ENCODE results near the gene DNAH9.

DNAH9 gene, protein sequence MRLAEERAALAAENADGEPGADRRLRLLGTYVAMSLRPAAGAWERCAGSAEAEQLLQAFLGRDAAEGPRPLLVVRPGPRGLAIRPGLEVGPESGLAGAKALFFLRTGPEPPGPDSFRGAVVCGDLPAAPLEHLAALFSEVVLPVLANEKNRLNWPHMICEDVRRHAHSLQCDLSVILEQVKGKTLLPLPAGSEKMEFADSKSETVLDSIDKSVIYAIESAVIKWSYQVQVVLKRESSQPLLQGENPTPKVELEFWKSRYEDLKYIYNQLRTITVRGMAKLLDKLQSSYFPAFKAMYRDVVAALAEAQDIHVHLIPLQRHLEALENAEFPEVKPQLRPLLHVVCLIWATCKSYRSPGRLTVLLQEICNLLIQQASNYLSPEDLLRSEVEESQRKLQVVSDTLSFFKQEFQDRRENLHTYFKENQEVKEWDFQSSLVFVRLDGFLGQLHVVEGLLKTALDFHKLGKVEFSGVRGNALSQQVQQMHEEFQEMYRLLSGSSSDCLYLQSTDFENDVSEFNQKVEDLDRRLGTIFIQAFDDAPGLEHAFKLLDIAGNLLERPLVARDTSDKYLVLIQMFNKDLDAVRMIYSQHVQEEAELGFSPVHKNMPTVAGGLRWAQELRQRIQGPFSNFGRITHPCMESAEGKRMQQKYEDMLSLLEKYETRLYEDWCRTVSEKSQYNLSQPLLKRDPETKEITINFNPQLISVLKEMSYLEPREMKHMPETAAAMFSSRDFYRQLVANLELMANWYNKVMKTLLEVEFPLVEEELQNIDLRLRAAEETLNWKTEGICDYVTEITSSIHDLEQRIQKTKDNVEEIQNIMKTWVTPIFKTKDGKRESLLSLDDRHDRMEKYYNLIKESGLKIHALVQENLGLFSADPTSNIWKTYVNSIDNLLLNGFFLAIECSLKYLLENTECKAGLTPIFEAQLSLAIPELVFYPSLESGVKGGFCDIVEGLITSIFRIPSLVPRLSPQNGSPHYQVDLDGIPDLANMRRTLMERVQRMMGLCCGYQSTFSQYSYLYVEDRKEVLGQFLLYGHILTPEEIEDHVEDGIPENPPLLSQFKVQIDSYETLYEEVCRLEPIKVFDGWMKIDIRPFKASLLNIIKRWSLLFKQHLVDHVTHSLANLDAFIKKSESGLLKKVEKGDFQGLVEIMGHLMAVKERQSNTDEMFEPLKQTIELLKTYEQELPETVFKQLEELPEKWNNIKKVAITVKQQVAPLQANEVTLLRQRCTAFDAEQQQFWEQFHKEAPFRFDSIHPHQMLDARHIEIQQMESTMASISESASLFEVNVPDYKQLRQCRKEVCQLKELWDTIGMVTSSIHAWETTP (N-terminal part only)

DNA sequence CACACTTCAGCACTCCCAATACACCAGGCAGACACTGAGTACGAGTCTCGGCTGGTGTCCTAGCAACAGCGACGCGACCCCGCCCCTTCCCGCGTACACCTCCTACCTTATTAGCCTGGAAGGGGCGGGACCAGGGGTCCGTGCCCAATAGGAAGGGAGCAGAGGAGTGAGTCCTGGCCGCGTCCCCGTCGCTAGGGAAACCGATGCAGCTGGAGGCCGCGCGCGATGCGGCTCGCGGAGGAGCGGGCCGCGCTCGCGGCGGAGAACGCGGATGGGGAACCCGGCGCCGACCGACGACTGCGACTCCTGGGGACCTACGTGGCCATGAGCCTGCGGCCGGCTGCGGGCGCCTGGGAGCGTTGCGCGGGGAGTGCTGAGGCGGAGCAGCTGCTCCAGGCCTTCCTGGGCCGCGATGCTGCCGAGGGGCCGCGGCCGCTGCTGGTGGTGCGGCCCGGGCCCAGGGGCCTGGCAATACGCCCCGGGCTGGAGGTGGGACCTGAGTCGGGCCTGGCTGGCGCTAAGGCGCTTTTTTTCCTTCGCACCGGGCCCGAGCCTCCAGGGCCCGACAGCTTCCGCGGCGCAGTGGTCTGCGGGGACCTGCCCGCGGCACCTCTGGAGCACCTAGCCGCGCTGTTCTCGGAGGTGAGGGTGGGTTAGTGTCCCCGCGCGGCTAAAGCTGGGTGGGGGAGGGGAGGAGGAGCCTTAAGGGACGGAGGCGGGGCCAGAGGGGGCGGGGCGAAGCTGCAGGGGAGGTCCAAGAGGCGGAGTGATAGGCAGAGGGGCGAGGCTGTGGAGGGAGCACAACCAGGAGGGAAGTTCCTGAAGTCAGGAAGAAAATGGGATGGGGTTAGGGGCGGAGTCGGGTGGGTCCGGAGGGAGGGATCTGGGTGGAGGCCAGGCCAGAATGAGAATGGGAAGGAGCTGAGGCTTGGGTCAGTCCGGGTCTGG lies at the start of gene DNAH9:
Gene DNAH9 (plus strand): TSS at position 197 of the 948 bp plus-strand sequence. CDS start 29 bp downstream, at position 226.
- peak in 1 of 2 donors; percentile 34 for DNase-seq (ENCODE audit: low read depth in 2 of 2)

DNA sequence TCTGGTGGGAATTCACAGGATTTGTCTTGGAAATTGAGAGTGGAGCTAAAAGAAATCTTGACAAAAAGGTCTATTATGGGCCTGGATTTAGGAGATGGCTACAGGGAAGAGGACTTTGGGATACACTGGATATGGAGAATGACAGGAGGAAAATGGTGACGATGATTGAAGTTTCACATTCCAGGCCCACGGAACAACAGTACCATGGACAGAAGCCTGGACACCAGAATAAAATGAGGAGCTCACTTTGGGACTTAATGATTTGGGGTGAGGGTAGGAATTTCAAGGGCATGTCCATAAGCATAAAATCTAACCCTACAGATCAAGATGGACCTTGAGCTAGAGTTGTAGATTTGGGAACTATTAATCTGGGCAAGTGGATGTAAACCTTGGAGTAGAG lies 47.8 kb upstream of the DNAH9 start:
- no peak for DNase-seq (ENCODE audit: low read depth in 2 of 2)

- DNase-seq (ENCODE audit: low read depth in 2 of 2) = no peak
Observed at GRCh38 chr17:11551442-11551841, 46.8 kb upstream of the DNAH9 start.

GRCh38 chr17:11553135-11553534 lies 45.1 kb upstream of the DNAH9 start:
- DNase-seq (ENCODE audit: low read depth in 2 of 2) = no peak

- DNase-seq (ENCODE audit: low read depth in 2 of 2) = no peak
Observed at GRCh38 chr17:11554042-11554441, 44.2 kb upstream of the DNAH9 start.

GRCh38 chr17:11554542-11554941 lies 43.7 kb upstream of the DNAH9 start:
- no peak for DNase-seq (ENCODE audit: low read depth in 2 of 2)

GRCh38 chr17:11555530-11555929 lies 42.7 kb upstream of the DNAH9 start:
- DNase-seq (ENCODE audit: low read depth in 2 of 2) = no peak

DNA sequence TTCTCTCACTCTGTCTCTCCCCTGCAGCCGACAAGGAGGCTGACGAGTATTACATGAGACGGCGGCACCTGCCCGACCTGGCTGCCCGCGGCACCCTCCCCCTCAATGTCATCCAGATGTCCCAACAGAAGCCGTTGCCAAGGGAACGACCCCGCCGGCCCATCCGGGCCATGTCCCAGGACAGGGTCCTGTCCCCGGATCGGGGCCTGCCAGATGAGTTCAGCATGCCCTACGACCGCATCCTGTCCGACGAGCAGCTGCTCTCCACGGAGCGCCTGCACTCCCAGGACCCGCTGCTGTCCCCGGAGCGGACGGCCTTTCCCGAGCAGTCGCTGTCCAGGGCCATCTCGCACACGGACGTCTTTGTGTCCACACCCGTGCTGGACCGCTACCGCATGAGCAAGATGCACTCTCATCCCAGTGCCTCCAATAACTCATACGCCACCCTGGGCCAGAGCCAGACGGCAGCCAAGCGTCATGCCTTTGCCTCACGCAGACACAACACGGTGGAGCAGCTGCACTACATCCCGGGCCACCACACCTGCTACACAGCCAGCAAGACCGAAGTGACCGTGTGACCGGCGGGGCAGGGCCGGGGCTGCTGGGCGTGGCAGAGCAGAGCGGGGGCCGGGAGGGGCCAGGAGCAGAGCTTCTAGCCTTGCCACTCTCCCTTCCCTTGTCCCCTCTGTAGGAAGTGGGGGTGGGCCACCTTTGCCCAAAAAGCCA lies 40.4 kb upstream of the DNAH9 start:
- DNase-seq (ENCODE audit: low read depth in 2 of 2) = no peak

GRCh38 chr17:11558681-11559234 lies 39.5 kb upstream of the DNAH9 start:
- no peak for DNase-seq (ENCODE audit: low read depth in 2 of 2)

GRCh38 chr17:11559601-11560000 lies 38.7 kb upstream of the DNAH9 start:
- DNase-seq (ENCODE audit: low read depth in 2 of 2) = no peak

GRCh38 chr17:11561281-11561680 lies 37.0 kb upstream of the DNAH9 start:
- no peak for DNase-seq (ENCODE audit: low read depth in 2 of 2)

DNA sequence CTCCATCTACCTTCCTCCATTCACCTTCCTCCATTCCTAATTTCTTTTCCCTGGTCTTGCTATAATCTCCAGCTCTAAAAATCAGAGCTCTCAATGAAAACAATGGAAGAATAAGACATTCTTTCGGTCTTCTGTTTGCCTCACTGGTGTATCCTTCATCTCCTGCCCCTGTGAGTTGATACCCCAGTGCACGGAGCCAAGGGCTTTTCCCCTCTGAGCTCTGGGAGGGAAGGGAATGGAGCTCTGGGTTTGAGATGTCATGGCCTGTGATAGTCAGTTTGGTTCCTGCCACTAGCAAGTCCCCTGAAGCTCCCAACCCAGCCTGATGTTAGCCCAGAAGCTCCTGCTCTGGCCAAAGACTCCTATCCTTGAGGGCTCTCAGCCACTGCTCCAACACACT lies 36.6 kb upstream of the DNAH9 start:
- DNase-seq (ENCODE audit: low read depth in 2 of 2) = no peak

DNA sequence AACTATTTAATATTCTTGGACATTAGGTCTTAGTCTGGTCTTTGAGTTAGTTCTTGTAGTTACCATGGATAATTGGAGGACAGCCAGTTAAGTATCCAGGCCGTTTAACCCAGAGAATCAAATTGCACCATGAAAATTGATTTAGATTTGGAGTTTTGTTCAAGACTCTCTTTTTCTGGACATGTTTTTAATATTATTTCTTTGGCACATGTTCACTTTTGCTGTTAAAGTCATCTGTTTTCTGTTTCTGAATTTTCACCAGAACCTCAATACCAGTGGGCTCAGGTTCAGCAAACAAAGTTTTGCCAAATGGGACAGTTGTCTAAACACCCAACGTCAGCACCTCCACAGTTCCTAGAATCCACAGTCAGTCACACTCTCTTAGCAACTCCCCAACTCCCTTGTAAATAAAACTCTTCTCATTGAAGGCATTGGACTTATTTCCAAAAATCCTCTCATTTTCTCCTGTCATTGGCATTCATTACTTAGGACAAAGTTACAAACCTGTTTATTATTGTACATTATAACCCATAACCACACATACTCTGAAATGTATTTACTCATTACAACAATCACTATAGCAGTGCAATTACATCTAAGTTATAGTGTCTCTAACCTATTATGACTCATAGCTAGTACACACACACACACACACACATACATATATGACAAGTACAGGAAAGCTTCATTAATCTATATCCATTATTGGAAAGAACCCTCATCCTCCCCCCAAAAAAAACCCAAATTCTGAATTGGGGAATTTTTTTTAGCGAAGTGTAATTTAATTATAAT lies 33.5 kb upstream of the DNAH9 start:
- DNase-seq (ENCODE audit: low read depth in 2 of 2) = no peak

GRCh38 chr17:11565591-11565990 lies 32.7 kb upstream of the DNAH9 start:
- DNase-seq (ENCODE audit: low read depth in 2 of 2) = no peak

- no peak for DNase-seq (ENCODE audit: low read depth in 2 of 2)
Observed at GRCh38 chr17:11578998-11579397, 19.3 kb upstream of the DNAH9 start.

- DNase-seq (ENCODE audit: low read depth in 2 of 2) = no peak
Observed at GRCh38 chr17:11580677-11581076, 17.6 kb upstream of the DNAH9 start.

DNA sequence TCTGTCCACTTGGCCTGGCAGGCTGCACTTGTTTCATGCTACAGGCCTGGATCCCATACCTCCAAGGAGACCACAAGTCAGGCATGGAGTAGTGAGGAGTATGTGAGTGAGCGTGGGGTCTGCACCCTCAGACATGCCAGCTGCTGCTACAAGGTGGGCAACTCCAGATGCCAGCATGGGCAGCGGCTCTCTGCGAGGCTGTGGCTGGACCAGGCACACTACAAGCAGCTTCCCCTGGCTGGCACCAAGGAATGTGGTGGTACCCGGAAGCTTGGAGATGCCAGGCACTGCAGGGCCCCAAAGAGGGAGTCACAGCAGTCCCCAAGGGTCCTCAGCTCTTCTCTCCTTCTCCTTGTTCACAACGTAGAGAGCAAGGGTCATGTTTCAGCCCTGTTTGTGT lies 16.1 kb upstream of the DNAH9 start:
- DNase-seq (ENCODE audit: low read depth in 2 of 2) = no peak

DNA sequence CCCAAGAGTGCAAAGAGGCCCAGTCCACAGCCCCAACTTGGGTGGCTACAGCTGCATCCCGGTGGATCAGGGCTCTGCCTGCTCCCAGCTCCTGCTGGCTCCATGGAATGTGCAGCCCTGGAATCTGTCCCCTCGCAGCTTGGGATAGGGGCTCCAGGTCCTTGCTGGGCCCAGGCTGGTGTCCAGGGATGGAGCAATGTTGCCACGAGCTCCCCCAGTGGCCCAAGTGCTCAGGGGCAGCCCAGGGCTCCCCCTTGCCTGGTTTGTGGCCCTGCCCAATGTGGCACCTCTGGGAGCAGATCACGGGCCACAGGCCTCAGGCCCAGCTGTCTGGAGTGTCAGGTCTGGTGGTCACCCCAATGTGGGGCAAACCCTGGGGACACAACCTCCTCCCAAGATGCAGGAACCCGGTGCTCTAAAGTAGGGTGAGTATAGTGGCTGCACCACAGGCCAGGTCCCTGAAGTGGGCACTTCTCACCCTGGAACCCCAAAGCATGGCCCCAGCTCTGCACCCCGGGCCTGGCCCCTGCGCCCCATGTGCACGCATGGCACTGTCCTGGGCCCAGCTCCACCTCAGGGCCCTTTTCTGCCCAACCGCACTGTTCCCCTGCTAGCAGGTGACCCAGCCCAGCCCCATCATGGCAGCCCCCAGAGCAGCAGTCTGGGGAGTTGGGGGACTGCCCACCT lies 14.8 kb upstream of the DNAH9 start:
- DNase-seq (ENCODE audit: low read depth in 2 of 2) = no peak
